Limb (tissue), 2 donors: ENCODE data around the gene NTMT1.
"Not testable (repeated sequence)": the region's sequence is repeated elsewhere in the genome, so short reads cannot be mapped to it uniquely, and the experiment has no call there.

ENCODE experiments used
- DNase-seq, 2 donors: peaks; one replicate each; pipeline ENCODE4 v3.0.0-alpha.2; 2016; ENCODE audit errors: extremely low spot score in 2 of 2

NTMT1 gene

GRCh38 chr9:129626079-129626624 is at the start of gene NTMT1:
Gene NTMT1 (plus strand): TSS chr9:129626163. CDS start chr9:129632704, 6,541 bp downstream.
- DNase-seq = peak; percentile 85 to 94

GRCh38 chr9:129576546-129577543 is 49.1 kb upstream of the NTMT1 start:
- no peak for DNase-seq

- DNase-seq = no peak
These were observed 46.7 kb upstream of the NTMT1 start for GRCh38 chr9:129579294-129579693.

- no peak for DNase-seq
These were observed 45.6 kb upstream of the NTMT1 start for GRCh38 chr9:129580211-129580915.

GRCh38 chr9:129581505-129582189 is 44.3 kb upstream of the NTMT1 start:
- no peak for DNase-seq

GRCh38 chr9:129582855-129583254 is 43.1 kb upstream of the NTMT1 start:
- no peak for DNase-seq

GRCh38 chr9:129583308-129584038 is 42.5 kb upstream of the NTMT1 start:
- DNase-seq = no peak

- DNase-seq = peak; percentile 64 to 73
These were observed 41.8 kb upstream of the NTMT1 start for GRCh38 chr9:129584136-129584535.

- no peak for DNase-seq
These were observed 40.6 kb upstream of the NTMT1 start for GRCh38 chr9:129585352-129585751.

GRCh38 chr9:129586245-129586644 is 39.7 kb upstream of the NTMT1 start:
- no peak for DNase-seq

- DNase-seq = peak in 1 of 2 donors; percentile 59
These were observed 39.3 kb upstream of the NTMT1 start for GRCh38 chr9:129586685-129587084.

GRCh38 chr9:129587487-129588262 is 38.3 kb upstream of the NTMT1 start:
- DNase-seq = no peak

GRCh38 chr9:129590466-129590865 is 35.5 kb upstream of the NTMT1 start:
- DNase-seq = no peak

GRCh38 chr9:129591916-129592315 is 34.0 kb upstream of the NTMT1 start:
- no peak for DNase-seq

- DNase-seq = not testable (repeated sequence)
These were observed 33.2 kb upstream of the NTMT1 start for GRCh38 chr9:129592790-129593189.

GRCh38 chr9:129594632-129595031 is 31.3 kb upstream of the NTMT1 start:
- no peak for DNase-seq

- DNase-seq = no peak
These were observed 30.6 kb upstream of the NTMT1 start for GRCh38 chr9:129595311-129595741.

- DNase-seq = no peak
These were observed 29.9 kb upstream of the NTMT1 start for GRCh38 chr9:129595903-129596540.

GRCh38 chr9:129596541-129597331 is 29.2 kb upstream of the NTMT1 start:
- peak; percentile 47 to 71 for DNase-seq
